Neural cell (in vitro differentiated cells): ENCODE data around the gene KLHDC2. TPM values are rescaled to one million over a fixed set of nuclear protein-coding genes. Genes with fewer than 3 reads are reported as not detected.
A peak's percentile ranks its signal among the peaks of the same experiment; 100 is the strongest.
"Not testable (repeated sequence)": the region's sequence is repeated elsewhere in the genome, so short reads cannot be mapped to it uniquely, and the experiment has no call there.

Source experiments
- H2AFZ ChIP-seq: fragments of 200-600, 300-800 bp; sonication (generic), shearing (Covaris generic); 2 replicates; pipeline ENCODE4 v1.6.0; 2014; ENCODE audit warnings: low read depth, mild to moderate bottlenecking, antibody characterized with exemption, low read length, moderate library complexity
- H3F3A ChIP-seq: fragments of 200-600 bp; shearing (Covaris generic); 2 replicates; pipeline ENCODE4 v1.6.1; 2016; ENCODE audit warnings: mild to moderate bottlenecking, moderate library complexity, mixed read lengths, antibody characterized with exemption, low read length; ENCODE audit not compliant: insufficient read depth, poor library complexity, severe bottlenecking
- H3K27ac ChIP-seq: fragments of 200-600, 300-800 bp; sonication (generic), shearing (Covaris generic); 2 replicates; pipeline ENCODE4 v1.5.1; 2014; ENCODE audit warnings: mild to moderate bottlenecking, low read length, moderate library complexity
- H3K27me3 ChIP-seq: fragments of 300-800, 200-600 bp; sonication (generic), shearing (Covaris generic); 2 replicates; pipeline ENCODE4 v1.6.0; 2014; ENCODE audit warnings: mild to moderate bottlenecking, low read depth, low read length, moderate library complexity; ENCODE audit not compliant: insufficient read depth
- H3K36me3 ChIP-seq: fragments of 300-800, 200-600 bp; sonication (generic), shearing (Covaris generic); 2 replicates; pipeline ENCODE4 v1.5.1; 2014; ENCODE audit warnings: mild to moderate bottlenecking, antibody characterized with exemption, low read length, moderate library complexity; ENCODE audit not compliant: insufficient read depth
- H3K4me2 ChIP-seq: fragments of 300-800, 200-600 bp; sonication (generic), shearing (Covaris generic); 2 replicates; pipeline ENCODE4 v1.6.0; 2014; ENCODE audit warnings: mild to moderate bottlenecking, low read length
- H3K4me3 ChIP-seq: fragments of 300-800, 200-600 bp; sonication (generic), shearing (Covaris generic); 2 replicates; pipeline ENCODE4 v1.5.1; 2014; ENCODE audit warnings: mild to moderate bottlenecking, low read length, moderate library complexity
- H3K79me2 ChIP-seq: fragments of 200-600 bp; shearing (Covaris generic); replicated peaks from 2 replicates; pipeline ENCODE4 v1.6.0; 2014; ENCODE audit warnings: mild to moderate bottlenecking, low read length, moderate library complexity; ENCODE audit not compliant: insufficient read depth
- H3K9ac ChIP-seq: fragments of 300-800, 200-600 bp; sonication (generic), shearing (Covaris generic); 2 replicates; pipeline ENCODE4 v1.6.1; 2016; ENCODE audit warnings: mild to moderate bottlenecking, low read length, mixed read lengths
- H3K9me2 ChIP-seq: fragments of 200-600 bp; shearing (Covaris generic); 2 replicates; pipeline ENCODE4 v1.6.1; 2016; ENCODE audit warnings: mild to moderate bottlenecking, low read length, mixed read lengths; ENCODE audit not compliant: insufficient read depth
- H3K9me3 ChIP-seq: fragments of 200-600, 300-800 bp; sonication (generic), shearing (Covaris generic); 2 replicates; pipeline ENCODE4 v1.6.1; 2016; ENCODE audit warnings: mild to moderate bottlenecking, mixed run types, low read length, moderate library complexity, mixed read lengths
- H4K20me1 ChIP-seq: fragments of 200-600 bp; shearing (Covaris generic); 2 replicates; pipeline ENCODE4 v1.6.1; 2016; ENCODE audit warnings: mild to moderate bottlenecking, mixed run types; ENCODE audit not compliant: insufficient read depth
- EP300 ChIP-seq: fragments of 450-650 bp; conservative IDR thresholded peaks from 2 replicates; pipeline ENCODE4 v1.6.1; 2014; ENCODE audit warnings: antibody characterized with exemption, mild to moderate bottlenecking, moderate library complexity; ENCODE audit not compliant: poor library complexity, severe bottlenecking
- EZH2 ChIP-seq: fragments of 200-600, 300-800 bp; shearing (Covaris generic), sonication (generic); IDR thresholded peaks from 2 replicates; pipeline ENCODE4 v1.6.1; 2014; ENCODE audit warnings: antibody characterized with exemption, low read length, borderline replicate concordance, mild to moderate bottlenecking; ENCODE audit not compliant: insufficient read depth, poor library complexity, severe bottlenecking
- MXI1 ChIP-seq: fragments of 450-650 bp; conservative IDR thresholded peaks from 2 replicates; pipeline ENCODE4 v1.6.1; 2014; ENCODE audit warnings: antibody characterized with exemption, mild to moderate bottlenecking; ENCODE audit not compliant: poor library complexity, severe bottlenecking
- POLR2AphosphoS5 ChIP-seq: IDR thresholded peaks from 2 replicates; pipeline ENCODE4 v1.6.1; 2012
- RAD21 ChIP-seq: fragments of 450-650 bp; conservative IDR thresholded peaks from 2 replicates; pipeline ENCODE4 v1.6.1; 2014; ENCODE audit warnings: antibody characterized with exemption, mild to moderate bottlenecking, moderate library complexity
- REST ChIP-seq: IDR thresholded peaks from 2 replicates; pipeline ENCODE4 v1.6.1; 2012; ENCODE audit warnings: borderline replicate concordance
- SMC3 ChIP-seq: fragments of 450-650 bp; conservative IDR thresholded peaks from 2 replicates; pipeline ENCODE4 v1.6.1; 2014; ENCODE audit warnings: antibody characterized with exemption, mild to moderate bottlenecking, moderate library complexity; ENCODE audit not compliant: poor library complexity
- TAF1 ChIP-seq: IDR thresholded peaks from 2 replicates; pipeline ENCODE4 v1.6.1; 2012; ENCODE audit warnings: low read depth
- polyA minus RNA-seq: library from RNA; depleted of rRNA, polyadenylated mRNA; stranded (reverse); fragments of >200 nt; gene quantifications from 2 replicates; pipeline ENCODE4 v1.2.3, GENCODE V29; 2014
- polyA plus RNA-seq: library from polyadenylated mRNA; depleted of rRNA; stranded (reverse); fragments of >200 nt; gene quantifications from 2 replicates; pipeline ENCODE4 v1.2.3, GENCODE V29; 2014
- TF ChIP-seq, protein P1 (sequence below): fragments of 450-650 bp; IDR thresholded peaks from 2 replicates; pipeline ENCODE4 v1.5.1; 2014; ENCODE audit warnings: antibody characterized with exemption, mild to moderate bottlenecking, moderate library complexity; ENCODE audit not compliant: poor library complexity, severe bottlenecking

The KLHDC2 gene, protein sequence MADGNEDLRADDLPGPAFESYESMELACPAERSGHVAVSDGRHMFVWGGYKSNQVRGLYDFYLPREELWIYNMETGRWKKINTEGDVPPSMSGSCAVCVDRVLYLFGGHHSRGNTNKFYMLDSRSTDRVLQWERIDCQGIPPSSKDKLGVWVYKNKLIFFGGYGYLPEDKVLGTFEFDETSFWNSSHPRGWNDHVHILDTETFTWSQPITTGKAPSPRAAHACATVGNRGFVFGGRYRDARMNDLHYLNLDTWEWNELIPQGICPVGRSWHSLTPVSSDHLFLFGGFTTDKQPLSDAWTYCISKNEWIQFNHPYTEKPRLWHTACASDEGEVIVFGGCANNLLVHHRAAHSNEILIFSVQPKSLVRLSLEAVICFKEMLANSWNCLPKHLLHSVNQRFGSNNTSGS
- polyA plus RNA-seq, result 290 and 305 TPM in 2 replicates
- 120 and 128 TPM in 2 replicates for polyA minus RNA-seq

GRCh38 chr14:49767571-49768300, at the start of gene KLHDC2:
TSS of gene KLHDC2 (plus strand) at chr14:49768153. CDS start at chr14:49768469, 316 bp downstream.
- Histone ChIP-seq H3K36me3 (no peaks in the 10 kb centered on the region), H3K9ac (peak within 1 kb of the TSS; percentile 96), H2AFZ (peak within 1 kb of the TSS; percentile 96), H3K79me2 (peaks cover 34% of the 10 kb centered on the region), H3F3A (no peaks in the 10 kb centered on the region), H3K27ac (peak within 1 kb of the TSS; percentile 98), H3K9me2 (no peaks in the 10 kb centered on the region), H3K4me3 (peak within 1 kb of the TSS; percentile 84), H3K27me3 (no peaks in the 10 kb centered on the region), H3K4me2 (peak within 1 kb of the TSS; percentile 100), H4K20me1 (peaks cover 5% of the 10 kb centered on the region), H3K9me3 (no peaks in the 10 kb centered on the region)
- peak; percentile 47 for TF ChIP-seq EP300
- peak; percentile 51 for TF ChIP-seq MXI1
- TF ChIP-seq RAD21, result peak; percentile 39
- TF ChIP-seq, protein P1, sequence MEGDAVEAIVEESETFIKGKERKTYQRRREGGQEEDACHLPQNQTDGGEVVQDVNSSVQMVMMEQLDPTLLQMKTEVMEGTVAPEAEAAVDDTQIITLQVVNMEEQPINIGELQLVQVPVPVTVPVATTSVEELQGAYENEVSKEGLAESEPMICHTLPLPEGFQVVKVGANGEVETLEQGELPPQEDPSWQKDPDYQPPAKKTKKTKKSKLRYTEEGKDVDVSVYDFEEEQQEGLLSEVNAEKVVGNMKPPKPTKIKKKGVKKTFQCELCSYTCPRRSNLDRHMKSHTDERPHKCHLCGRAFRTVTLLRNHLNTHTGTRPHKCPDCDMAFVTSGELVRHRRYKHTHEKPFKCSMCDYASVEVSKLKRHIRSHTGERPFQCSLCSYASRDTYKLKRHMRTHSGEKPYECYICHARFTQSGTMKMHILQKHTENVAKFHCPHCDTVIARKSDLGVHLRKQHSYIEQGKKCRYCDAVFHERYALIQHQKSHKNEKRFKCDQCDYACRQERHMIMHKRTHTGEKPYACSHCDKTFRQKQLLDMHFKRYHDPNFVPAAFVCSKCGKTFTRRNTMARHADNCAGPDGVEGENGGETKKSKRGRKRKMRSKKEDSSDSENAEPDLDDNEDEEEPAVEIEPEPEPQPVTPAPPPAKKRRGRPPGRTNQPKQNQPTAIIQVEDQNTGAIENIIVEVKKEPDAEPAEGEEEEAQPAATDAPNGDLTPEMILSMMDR, result peak; percentile 88
- peak; percentile 55 for TF ChIP-seq TAF1
- no peak for TF ChIP-seq EZH2
- TF ChIP-seq SMC3, result peak; percentile 57
- peak; percentile 9 for TF ChIP-seq REST
- TF ChIP-seq POLR2AphosphoS5, result peak; percentile 89

GRCh38 chr14:49720744-49721143, 47.2 kb upstream of the KLHDC2 start:
- H3K9me2 ChIP-seq, result no peaks in the 10 kb centered on the region
- no peaks in the 10 kb centered on the region for H3F3A ChIP-seq
- H3K79me2 ChIP-seq, result no peaks in the 10 kb centered on the region
- H2AFZ ChIP-seq, result no peak overlapping the region
- no peak overlapping the region for H3K9ac ChIP-seq
- no peaks in the 10 kb centered on the region for H4K20me1 ChIP-seq
- TF ChIP-seq, protein P1, result no peak
- TF ChIP-seq POLR2AphosphoS5, result no peak
- no peak for TF ChIP-seq SMC3
- H3K36me3 ChIP-seq, result no peaks in the 10 kb centered on the region
- no peak overlapping the region for H3K4me3 ChIP-seq
- H3K27ac ChIP-seq, result no peak overlapping the region
- H3K27me3 ChIP-seq, result no peaks in the 10 kb centered on the region
- no peak overlapping the region for H3K4me2 ChIP-seq
- no peaks in the 10 kb centered on the region for H3K9me3 ChIP-seq

- H4K20me1 ChIP-seq, result not testable (repeated sequence)
These were observed 46.1 kb upstream of the KLHDC2 start for GRCh38 chr14:49721733-49722435.

More at GRCh38 chr14:49721733-49722435, 46.1 kb upstream of the KLHDC2 start:
- H3K36me3 ChIP-seq, H3K9ac ChIP-seq, H2AFZ ChIP-seq, H3K4me3 ChIP-seq, H3K27me3 ChIP-seq, H3K4me2 ChIP-seq, H3K9me3 ChIP-seq, H3K9me2 ChIP-seq, H3K79me2 ChIP-seq, H3F3A ChIP-seq, H3K27ac ChIP-seq: not testable (repeated sequence)
